Ishikawa (cell line): ENCODE results near the gene EPB41L2.

Source experiments
- CEBPB ChIP-seq: IDR thresholded peaks from 2 replicates; pipeline ENCODE4 v1.6.1; 2012
- CREB1 ChIP-seq: IDR thresholded peaks from 2 replicates; pipeline ENCODE4 v1.6.1; 2012; ENCODE audit warnings: low read depth
- EGR1 ChIP-seq: IDR thresholded peaks from 2 replicates; pipeline ENCODE4 v1.6.1; 2012
- EP300 ChIP-seq: IDR thresholded peaks from 2 replicates; pipeline ENCODE4 v1.6.1; 2012; ENCODE audit warnings: borderline replicate concordance
- FOXM1 ChIP-seq: IDR thresholded peaks from 2 replicates; pipeline ENCODE4 v1.6.1; 2012; ENCODE audit warnings: low read depth, borderline replicate concordance
- NFIC ChIP-seq: IDR thresholded peaks from 2 replicates; pipeline ENCODE4 v1.6.1; 2012
- RAD21 ChIP-seq: IDR thresholded peaks from 2 replicates; pipeline ENCODE4 v1.6.1; 2012; ENCODE audit warnings: low read depth
- REST ChIP-seq: IDR thresholded peaks from 2 replicates; pipeline ENCODE4 v1.6.1; 2012; ENCODE audit warnings: low read depth, mild to moderate bottlenecking
- TAF1 ChIP-seq: IDR thresholded peaks from 2 replicates; pipeline ENCODE4 v1.6.1; 2012; ENCODE audit warnings: low read depth, mild to moderate bottlenecking
- TCF12 ChIP-seq: IDR thresholded peaks from 2 replicates; pipeline ENCODE4 v1.6.1; 2012; ENCODE audit warnings: low read depth
- TEAD4 ChIP-seq: IDR thresholded peaks from 2 replicates; pipeline ENCODE4 v1.6.1; 2012
- YY1 ChIP-seq: IDR thresholded peaks from 2 replicates; pipeline ENCODE4 v1.6.1; 2012; ENCODE audit warnings: low read depth
- ZBTB7A ChIP-seq: IDR thresholded peaks from 2 replicates; pipeline ENCODE4 v1.6.1; 2012; ENCODE audit warnings: low read depth
- TF ChIP-seq, protein P1 (sequence below): IDR thresholded peaks from 2 replicates; pipeline ENCODE4 v1.6.1; 2012
- TF ChIP-seq, protein P2 (sequence below): IDR thresholded peaks from 2 replicates; pipeline ENCODE4 v1.6.1; 2012

The EPB41L2 gene

DNA sequence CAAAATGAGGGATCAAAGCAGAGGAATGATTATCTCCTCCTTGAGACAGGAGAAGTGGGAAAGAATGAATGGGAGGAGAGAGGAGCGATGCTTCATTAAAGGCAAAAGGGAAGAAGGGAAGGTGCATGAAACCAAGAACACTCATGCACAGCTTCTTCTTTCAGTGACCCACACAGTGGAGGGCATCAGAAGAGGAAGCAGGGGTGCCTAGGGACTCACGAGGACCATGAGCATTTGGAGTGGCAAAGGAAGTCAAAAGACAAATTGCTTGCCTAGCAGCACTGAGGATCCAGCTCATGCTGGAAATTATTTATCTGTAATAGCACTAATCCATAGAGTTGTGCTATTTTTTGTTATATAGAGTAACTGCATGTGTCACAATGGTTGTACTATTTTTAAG, 169.8 kb downstream of the EPB41L2 start:
- TF ChIP-seq, protein P1, sequence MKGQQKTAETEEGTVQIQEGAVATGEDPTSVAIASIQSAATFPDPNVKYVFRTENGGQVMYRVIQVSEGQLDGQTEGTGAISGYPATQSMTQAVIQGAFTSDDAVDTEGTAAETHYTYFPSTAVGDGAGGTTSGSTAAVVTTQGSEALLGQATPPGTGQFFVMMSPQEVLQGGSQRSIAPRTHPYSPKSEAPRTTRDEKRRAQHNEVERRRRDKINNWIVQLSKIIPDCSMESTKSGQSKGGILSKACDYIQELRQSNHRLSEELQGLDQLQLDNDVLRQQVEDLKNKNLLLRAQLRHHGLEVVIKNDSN = no peak
- no peak for TF ChIP-seq CEBPB
- TF ChIP-seq, protein P2, sequence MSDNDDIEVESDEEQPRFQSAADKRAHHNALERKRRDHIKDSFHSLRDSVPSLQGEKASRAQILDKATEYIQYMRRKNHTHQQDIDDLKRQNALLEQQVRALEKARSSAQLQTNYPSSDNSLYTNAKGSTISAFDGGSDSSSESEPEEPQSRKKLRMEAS = no peak
- no peak for TF ChIP-seq YY1
- TF ChIP-seq EGR1 = no peak
- no peak for TF ChIP-seq TAF1
- no peak for TF ChIP-seq NFIC
- no peak for TF ChIP-seq ZBTB7A
- no peak for TF ChIP-seq FOXM1
- no peak for TF ChIP-seq TCF12
- no peak for TF ChIP-seq REST

DNA sequence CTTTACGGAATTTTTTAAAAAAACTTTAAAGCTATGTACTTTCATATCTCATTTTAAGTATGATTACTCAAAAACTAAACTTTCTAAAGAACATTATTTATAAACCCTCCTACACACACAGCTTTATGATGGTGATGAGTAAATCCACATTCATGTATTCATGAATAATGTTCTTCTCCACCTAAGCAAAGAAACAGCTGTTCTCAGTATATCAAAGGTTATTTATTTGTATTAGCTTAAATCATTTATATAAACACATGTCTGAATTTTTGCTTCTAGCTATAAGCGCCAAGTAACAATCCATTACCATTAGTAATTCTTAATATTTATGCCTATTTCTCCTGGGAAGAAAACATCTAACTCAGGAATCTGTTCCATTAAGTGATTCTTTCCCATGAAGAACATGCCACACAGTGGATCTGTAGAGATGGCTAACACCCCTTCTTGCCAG, 172.5 kb downstream of the EPB41L2 start:
- no peak for TF ChIP-seq YY1

GRCh38 chr6:130889423-130889822, 173.6 kb downstream of the EPB41L2 start:
- TF ChIP-seq YY1 = no peak
- TF ChIP-seq TAF1 = no peak
- TF ChIP-seq, protein P1 = no peak

GRCh38 chr6:130888246-130888645, 174.8 kb downstream of the EPB41L2 start:
- TF ChIP-seq CEBPB (no peak), NFIC (no peak), EGR1 (no peak), YY1 (no peak), EP300 (no peak), TAF1 (no peak), REST (no peak), ZBTB7A (no peak), RAD21 (no peak), TCF12 (no peak), CREB1 (no peak), FOXM1 (no peak), TEAD4 (no peak)
- TF ChIP-seq, protein P1 = no peak
- TF ChIP-seq, protein P2 = no peak

DNA sequence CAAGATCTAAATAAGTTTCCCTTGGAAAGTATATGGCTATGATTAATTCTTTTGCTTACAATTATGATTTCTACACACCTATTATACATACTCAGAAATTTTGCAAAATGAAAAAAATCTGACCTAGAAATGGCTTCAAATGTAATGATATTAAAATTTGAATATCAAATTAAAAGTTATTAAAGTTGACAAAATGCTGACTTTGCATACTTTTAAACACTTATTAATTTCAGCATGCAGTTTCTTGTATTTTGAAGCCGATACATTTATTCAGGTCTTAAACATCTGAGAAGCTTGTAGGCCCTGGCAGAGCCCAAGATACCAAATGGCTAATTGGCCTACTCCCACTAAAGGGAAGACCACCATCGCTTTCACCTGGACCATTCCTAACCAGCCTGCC, 176.1 kb downstream of the EPB41L2 start:
- TF ChIP-seq, protein P2 = no peak
- TF ChIP-seq NFIC = no peak
- TF ChIP-seq TEAD4 = no peak
- no peak for TF ChIP-seq EP300
- TF ChIP-seq, protein P1 = no peak
- TF ChIP-seq ZBTB7A = no peak

- no peak for TF ChIP-seq ZBTB7A
- TF ChIP-seq RAD21 = peak; percentile 98
- no peak for TF ChIP-seq NFIC
These were observed 177.5 kb downstream of the EPB41L2 start for GRCh38 chr6:130885392-130886192.
